Left ventricle myocardium inferior (tissue), 1 donor: Measurements from ENCODE around the gene MAML3. TPM values are rescaled to one million over a fixed set of nuclear protein-coding genes. Genes with fewer than 3 reads are reported as not detected.

Source experiments
- DNase-seq: peaks from one replicate; pipeline ENCODE4 v3.0.0-alpha.2; 2020
- H3K27ac ChIP-seq: fragments of 200-600 bp; replicated peaks from 2 replicates; pipeline ENCODE4 v1.8.0; 2021
- H3K27me3 ChIP-seq: fragments of 200-600 bp; 2 replicates; pipeline ENCODE4 v1.8.0; 2021; ENCODE audit warnings: low read depth
- H3K36me3 ChIP-seq: fragments of 200-600 bp; 2 replicates; pipeline ENCODE4 v1.8.0; 2021
- H3K4me1 ChIP-seq: fragments of 200-600 bp; 2 replicates; pipeline ENCODE4 v1.8.0; 2021
- H3K4me3 ChIP-seq: fragments of 200-600 bp; 2 replicates; pipeline ENCODE4 v1.8.0; 2021; ENCODE audit warnings: mild to moderate bottlenecking, moderate library complexity
- H3K9me3 ChIP-seq: fragments of 200-600 bp; replicated peaks from 2 replicates; pipeline ENCODE4 v1.8.0; 2021
- CTCF ChIP-seq: fragments of 200-600 bp; IDR thresholded peaks from 2 replicates; pipeline ENCODE4 v1.8.0; 2021; ENCODE audit warnings: antibody characterized with exemption, mild to moderate bottlenecking, borderline replicate concordance
- intact Hi-C: fragments of 100-400 bp; cut with micrococcal nuclease; formaldehyde crosslinking; loops from one replicate; pipeline ENCODE4 v1.11.0; 2022
- total RNA-seq: library from RNA; stranded (reverse); fragmentation: NEBNext Ultra II Directional; extraction: Animal tissue kit (Norgen Biotek cat#: 25700); gene quantifications from one replicate; pipeline ENCODE4 v1.2.1, GENCODE V29; 2021
- donor health status: DM: no; HTN: yes; CAD: no; lungs with severe emphysema.

MAML3 gene
- total RNA-seq, 1 donor from 2014 or later, result 2.6 TPM

- TF ChIP-seq CTCF, result no peak
- Histone ChIP-seq H3K4me1 (peaks cover 77% of the 10 kb centered on the region), H3K4me3 (no peak overlapping the region), H3K27ac (peak overlapping the region; percentile 89), H3K9me3 (no peaks in the 10 kb centered on the region), H3K36me3 (no peaks in the 10 kb centered on the region), H3K27me3 (no peaks in the 10 kb centered on the region)
- intact Hi-C loops, result loop anchor here (5.0 kb wide), 1 partner anchor 47 kb away; no protein-coding TSS in a partner anchor
- DNase-seq, result peak; percentile 27
Observed at GRCh38 chr4:139920486-139921002, 233.4 kb downstream of the MAML3 start.

DNA sequence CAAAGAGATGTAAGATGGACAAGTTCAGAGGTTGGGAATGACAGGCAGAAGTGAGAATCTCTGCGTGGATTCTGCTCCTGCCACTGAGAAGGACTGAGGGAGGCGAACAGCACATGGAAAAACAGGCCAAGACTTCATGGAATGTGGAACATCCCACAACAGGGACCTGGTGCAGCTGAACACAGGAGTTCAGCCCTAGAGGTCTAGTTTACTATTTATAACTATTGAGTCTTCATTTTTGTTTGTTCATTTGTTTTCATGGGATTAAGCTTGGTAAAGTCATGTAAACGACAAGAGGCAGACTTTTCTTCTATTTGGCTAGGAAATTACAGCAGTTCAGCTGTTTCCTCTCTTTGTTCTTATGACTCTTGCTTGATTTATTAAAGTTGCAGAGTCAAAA lies 234.5 kb downstream of the MAML3 start:
- H3K27ac ChIP-seq, result peak overlapping the region; percentile 89
- H3K9me3 ChIP-seq, result no peaks in the 10 kb centered on the region
- peak; percentile 21 for DNase-seq
- peaks cover 77% of the 10 kb centered on the region for H3K4me1 ChIP-seq
- no peak for TF ChIP-seq CTCF
- H3K36me3 ChIP-seq, result no peaks in the 10 kb centered on the region
- intact Hi-C loops, result no loop called here
- no peaks in the 10 kb centered on the region for H3K27me3 ChIP-seq
- peak overlapping the region; percentile 18 for H3K4me3 ChIP-seq

GRCh38 chr4:139919004-139919403 lies 235.0 kb downstream of the MAML3 start:
- H3K9me3 ChIP-seq, result no peaks in the 10 kb centered on the region
- TF ChIP-seq CTCF, result no peak
- DNase-seq, result no peak
- no peaks in the 10 kb centered on the region for H3K27me3 ChIP-seq
- H3K36me3 ChIP-seq, result no peaks in the 10 kb centered on the region
- peak overlapping the region; percentile 18 for H3K4me3 ChIP-seq
- H3K4me1 ChIP-seq, result peaks cover 77% of the 10 kb centered on the region
- peak overlapping the region; percentile 89 for H3K27ac ChIP-seq
- intact Hi-C loops, result no loop called here

DNA sequence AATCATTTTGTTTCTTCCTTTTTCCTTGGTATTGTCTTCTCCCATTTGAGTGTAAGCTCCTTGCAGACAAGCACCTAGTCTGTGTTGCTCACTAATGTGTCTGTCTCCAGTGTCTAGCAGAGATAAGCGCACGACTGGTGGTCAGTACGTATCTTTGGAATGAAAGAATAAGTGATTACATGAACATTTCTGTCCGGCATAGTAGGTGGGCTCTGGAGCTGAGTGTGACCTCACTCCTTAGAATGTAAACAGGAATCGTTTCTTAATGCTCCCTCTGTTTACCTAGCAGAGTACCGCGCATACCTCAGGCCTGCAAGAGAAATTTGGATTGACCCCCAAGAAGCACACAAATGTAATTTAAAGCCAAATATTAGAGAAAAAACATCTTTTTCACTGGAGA lies 235.4 kb downstream of the MAML3 start:
- Histone ChIP-seq H3K27ac (peak overlapping the region; percentile 89), H3K4me1 (peaks cover 80% of the 10 kb centered on the region), H3K27me3 (no peaks in the 10 kb centered on the region), H3K36me3 (no peaks in the 10 kb centered on the region), H3K9me3 (no peaks in the 10 kb centered on the region), H3K4me3 (no peak overlapping the region)
- intact Hi-C loops, result no loop called here
- no peak for TF ChIP-seq CTCF
- no peak for DNase-seq

- no peak for DNase-seq
- peak overlapping the region; percentile 89 for H3K27ac ChIP-seq
- H3K9me3 ChIP-seq, result no peaks in the 10 kb centered on the region
- H3K4me1 ChIP-seq, result peaks cover 84% of the 10 kb centered on the region
- H3K27me3 ChIP-seq, result no peaks in the 10 kb centered on the region
- H3K4me3 ChIP-seq, result no peak overlapping the region
- H3K36me3 ChIP-seq, result no peaks in the 10 kb centered on the region
- intact Hi-C loops, result no loop called here
- TF ChIP-seq CTCF, result no peak
Observed at GRCh38 chr4:139917896-139918295, 236.1 kb downstream of the MAML3 start.
